ENCODE data around the gene MZF1.

MZF1 gene

DNA sequence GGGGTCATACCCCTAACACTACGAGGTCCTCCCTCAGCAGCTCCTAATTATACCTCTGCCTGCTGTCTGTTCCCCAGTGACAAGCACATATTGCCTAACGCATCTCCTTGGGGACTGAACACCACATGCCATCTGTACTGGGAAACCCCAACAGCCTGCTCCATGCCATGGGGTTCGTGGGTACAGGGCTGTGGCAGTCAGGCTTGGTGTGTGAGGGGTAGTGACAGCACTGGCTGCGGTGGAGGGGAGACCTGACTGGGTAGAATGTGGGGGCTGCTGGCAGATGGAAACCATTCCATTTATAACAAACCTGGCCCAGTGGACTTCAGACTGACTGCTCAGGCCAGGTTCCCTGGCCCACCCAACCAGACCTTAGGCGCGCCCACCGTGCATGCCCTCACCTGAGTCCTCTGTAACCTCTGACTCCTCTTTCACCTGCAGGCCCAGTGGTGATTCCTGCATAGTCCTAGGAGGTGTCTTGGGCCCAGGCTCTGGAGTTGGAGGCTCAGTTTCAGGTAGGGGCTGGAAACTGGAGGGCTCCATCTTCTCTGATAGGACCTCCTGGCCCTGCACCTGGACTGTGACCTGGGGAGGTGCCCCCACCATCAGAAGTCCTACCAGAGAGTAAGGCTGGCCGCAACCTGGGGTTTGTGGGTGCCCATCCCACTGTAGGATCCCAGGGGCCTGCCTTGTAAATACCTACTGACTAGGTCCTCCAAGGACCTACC lies 3.0 kb downstream of the MZF1 start:
- no peak for DNase-seq

DNA sequence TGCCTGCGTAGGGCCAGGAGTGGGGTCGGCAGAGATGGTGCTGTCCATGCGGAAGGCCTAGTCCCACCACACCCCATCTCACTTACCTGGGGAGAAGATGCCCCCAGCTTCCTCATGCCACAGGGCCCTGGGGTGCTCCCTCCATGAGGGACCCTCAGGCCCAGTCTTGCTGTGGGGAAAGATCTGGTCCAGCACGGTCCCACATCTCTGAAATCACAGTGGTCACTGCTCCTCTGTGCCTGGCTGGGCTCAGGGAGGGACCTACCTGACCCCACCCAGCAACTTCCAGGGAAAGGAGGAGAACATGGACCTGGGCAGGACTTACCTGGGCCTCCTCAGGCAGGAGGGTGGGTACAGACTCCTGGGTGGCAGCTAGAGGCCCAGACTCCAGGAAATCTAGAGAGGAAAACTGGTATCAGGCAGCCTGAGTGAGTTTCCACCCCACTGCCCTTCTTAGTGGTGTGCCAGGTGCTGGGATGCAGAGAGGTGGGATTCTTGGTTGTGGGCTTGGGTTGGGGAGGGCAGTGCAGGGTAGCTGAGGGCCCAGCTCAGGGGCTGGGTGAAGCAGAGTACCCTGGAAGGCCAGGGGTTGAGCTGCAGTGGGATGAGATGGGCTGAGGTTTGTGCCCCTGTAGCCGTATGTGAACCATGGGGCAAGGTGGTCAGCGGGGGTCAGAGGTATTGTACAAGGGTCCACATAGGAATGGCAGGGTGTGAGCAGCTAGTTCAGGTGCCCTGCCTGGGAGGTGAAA lies 3.8 kb downstream of the MZF1 start:
- DNase-seq = no peak

DNA sequence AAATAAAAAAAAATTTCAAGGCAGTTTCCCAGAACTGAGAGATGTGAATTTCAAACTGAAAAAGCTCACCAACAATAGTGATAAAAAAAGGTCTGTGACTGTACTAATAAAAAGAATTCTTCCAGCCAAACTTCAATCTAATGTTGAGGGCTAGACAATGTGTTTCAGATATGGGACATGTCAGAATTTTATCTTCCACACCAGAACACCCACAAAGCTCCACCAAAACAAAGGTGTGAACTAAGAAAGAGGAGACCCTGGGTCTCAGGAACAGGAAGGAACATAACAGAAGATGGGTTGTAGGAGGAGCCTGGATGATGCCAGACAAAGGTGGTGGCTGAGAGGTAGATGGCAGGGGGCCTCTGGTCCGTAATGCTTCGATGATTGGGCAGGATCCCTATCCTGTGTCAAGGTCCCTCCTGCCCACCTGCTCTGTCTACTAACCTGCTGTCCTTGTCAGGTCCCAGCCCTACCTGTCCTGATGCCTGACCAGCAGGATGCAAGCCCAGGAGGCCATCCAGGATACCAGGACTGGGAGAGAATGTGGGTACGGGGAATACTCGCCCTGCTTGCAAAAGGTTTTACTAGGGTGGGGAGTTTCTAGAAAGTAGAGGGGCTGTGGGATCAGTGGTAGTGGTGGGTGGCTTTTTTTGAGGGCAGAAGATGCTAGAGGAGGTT lies 4.5 kb downstream of the MZF1 start:
- DNase-seq = no peak

DNA sequence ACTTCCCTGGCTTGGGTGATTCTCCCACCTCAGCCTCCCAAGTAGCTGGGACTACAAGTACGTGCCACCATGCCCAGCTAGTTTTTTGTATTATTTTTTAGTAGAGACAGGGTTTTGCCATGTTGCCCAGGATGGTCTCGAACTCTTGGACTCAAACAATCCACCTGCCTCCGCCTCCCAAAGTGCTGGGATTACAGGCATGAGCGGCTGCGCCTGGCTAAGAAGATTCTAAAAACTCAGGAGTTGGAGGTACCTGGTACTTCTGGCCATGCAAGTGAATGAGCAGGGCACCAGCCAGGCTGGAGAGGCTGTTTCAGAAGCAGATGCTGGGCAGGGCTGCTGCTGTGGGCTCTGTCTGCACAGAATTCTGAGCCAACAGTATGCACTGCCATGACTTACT lies 6.1 kb downstream of the MZF1 start:
- no peak for DNase-seq

DNA sequence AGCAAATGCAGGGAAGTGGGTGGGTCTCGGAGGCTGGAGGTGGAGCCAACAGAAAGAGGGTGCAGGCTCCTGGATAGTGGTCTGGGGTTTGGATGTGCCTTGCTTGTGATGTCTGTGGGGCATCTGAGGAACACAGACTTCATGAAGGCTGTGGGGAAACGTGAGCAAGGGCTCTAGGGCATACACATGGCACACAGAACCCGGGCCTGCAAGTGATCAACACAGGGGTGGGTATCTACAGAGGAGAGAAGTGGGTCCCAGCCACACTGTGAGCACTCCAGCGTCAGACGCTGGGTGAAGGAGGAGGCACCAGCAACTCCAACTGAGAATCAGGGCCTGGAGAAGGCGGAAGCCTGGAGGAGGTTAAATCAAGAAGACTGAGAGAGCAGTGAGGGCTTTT lies 9.3 kb downstream of the MZF1 start:
- DNase-seq = no peak

DNA sequence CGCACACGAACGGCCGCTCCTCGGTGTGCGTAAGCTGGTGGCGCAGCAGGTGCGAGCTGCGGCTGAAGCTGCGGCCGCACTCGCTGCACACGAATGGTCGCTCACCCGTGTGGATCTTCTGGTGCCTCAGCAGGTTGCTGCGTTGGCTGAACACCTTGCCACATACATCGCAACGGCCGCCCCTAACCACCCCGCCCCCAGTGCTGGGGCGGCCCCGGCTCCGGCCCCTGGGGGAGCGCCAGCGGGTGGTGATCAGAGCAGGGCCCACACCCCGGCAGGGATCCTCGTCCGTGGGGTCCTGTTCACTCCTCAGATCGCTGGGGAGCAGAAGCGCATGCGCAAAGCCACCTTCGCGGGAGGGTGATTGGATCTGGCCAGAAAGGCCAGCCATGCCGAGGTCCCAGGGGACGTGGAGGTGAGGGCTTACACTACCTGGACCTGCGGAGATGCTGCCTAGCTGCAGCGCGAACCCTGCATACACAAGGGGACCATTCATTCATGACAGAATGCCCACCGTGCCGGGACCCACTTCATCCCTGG lies 10.0 kb downstream of the MZF1 start:
- DNase-seq = no peak

GRCh38 chr19:58562122-58563033 lies 10.8 kb downstream of the MZF1 start:
- DNase-seq = peak; percentile 63

- DNase-seq = no peak
These were observed 11.6 kb downstream of the MZF1 start for GRCh38 chr19:58561373-58562121.

GRCh38 chr19:58560921-58561320 lies 12.2 kb downstream of the MZF1 start:
- no peak for DNase-seq

DNA sequence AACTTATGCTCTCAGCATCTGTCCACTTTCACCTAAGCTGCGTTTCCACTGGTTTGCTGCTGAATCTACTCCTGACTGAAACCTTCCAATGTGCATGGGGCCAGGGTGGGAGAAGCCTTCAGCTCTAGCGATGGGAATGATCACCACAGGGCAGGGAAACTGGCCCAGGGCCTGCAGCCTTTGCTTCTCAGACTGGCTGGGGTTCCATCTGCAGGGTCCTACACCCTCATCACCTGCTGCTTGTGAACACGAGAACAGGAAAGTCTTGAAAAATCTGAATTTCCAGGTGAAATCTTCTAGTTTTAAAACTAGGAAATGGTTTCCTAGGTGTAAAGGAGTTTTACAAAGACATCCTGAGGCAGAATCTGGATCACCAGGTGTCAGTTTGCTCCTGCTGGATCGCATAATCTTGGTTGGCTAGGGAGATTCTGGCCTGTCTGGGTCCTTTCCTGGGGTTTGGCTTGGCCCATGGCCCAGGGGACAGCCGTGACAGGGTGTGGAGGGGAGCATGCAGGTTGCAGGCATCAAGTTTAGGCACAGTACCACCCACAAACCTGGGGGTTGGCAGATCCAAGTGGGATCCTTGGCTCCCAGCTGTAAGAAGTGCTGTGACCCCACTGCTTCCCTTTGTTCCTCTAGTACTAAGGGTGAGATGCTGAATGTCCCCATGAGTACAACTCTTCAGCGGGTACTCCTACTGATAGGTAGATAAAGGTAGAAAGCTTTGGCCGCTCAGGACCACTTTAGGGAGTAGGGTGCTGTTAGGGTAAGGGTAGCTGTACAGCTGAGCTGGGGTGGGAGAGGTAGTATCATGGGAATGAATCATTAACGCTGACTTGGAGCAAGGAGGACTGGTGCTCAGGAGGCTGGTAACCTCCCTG lies 12.9 kb downstream of the MZF1 start:
- peak; percentile 17 for DNase-seq

DNA sequence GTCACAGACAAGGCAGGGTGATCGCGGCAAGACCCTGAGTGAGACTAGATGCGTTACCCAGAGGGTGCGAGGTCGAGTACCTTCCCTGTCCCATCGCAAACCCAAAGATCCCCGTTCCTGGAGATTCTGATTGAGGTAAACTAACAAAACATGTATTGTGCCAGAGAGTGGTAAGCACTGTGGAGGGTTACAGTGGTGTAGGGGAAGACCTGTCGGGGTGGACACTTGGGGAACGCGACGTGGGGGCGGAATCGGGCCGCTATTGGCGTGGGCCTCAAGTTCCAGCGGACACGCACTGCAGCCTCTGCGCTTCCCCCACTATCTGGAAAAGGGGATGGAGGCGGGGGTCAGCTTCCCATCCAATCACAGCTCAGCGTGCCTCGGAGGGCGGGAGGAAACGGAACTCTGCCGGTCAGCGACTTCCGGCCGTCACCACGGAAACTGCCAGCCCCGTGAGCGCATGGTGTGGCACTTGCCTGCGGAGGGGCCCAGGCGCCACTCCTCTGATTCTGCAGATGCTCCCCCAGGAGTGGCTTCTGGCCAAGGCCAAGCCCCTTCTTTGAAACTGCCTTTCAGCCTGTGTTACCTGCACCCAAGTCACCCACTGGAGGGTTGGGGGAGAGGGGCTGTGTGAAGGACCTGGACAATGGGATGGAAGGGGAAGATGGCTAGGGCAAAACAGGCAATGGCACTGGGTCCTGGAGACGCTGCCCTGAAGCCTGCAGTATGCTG lies 13.7 kb downstream of the MZF1 start:
- DNase-seq = peak; percentile 95

GRCh38 chr19:58558623-58559274 lies 14.4 kb downstream of the MZF1 start:
- peak; percentile 99 for DNase-seq

GRCh38 chr19:58558066-58558622 lies 15.0 kb downstream of the MZF1 start, which contains the start of gene UBE2M:
TSS of gene UBE2M (minus strand) at chr19:58558611. CDS start at chr19:58558381, 230 bp downstream.
- no peak for DNase-seq

GRCh38 chr19:58557221-58558065 lies 15.7 kb downstream of the MZF1 start:
- DNase-seq = no peak

GRCh38 chr19:58556622-58557220 lies 16.4 kb downstream of the MZF1 start:
- DNase-seq = no peak

DNA sequence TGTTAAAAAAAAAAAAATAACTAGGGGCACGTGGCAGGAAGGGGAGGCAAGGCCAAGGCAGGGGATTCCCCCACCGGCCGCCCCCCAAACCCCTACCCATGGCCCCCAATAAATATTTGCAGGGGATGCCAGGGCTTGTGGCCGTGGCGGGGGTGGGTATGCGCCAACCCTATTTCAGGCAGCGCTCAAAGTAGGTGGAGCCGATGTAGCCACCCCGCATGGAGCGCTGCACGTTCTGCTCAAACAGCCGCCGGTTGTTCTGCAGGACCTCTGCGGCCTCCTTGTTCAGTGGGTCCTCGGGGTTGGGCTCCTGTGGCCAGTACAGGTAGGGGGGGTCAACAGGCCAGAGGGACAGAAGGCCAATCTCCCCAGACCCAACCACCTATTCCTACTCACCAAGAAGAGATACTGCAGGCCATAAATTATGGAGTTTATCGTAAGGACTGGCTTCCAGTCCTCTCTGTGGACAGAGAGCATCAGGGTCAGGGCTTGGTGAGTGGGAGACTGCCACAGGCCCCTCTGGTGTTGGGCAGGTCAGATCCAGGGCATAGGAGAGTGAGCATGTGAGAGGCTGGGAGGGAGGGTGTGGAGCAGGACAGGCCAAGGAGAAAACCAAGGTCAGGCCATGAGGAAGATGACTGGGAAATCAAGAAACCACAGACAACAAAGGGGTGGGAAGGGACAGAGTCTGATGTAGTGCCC lies 17.1 kb downstream of the MZF1 start:
- no peak for DNase-seq

- no peak for DNase-seq
These were observed 17.7 kb downstream of the MZF1 start for GRCh38 chr19:58555369-58555885.
